GM21529 (cell line): ENCODE data around the gene IL10RA.

Experiments
- ATAC-seq: cut with Tn5 transposase; IDR thresholded peaks from one replicate; pipeline ENCODE4 v1.9.1; 2021; ENCODE audit not compliant: unreplicated experiment

Gene IL10RA

GRCh38 chr11:117989351-117990102, 3.3 kb downstream of the IL10RA start:
- ATAC-seq: no peak

DNA sequence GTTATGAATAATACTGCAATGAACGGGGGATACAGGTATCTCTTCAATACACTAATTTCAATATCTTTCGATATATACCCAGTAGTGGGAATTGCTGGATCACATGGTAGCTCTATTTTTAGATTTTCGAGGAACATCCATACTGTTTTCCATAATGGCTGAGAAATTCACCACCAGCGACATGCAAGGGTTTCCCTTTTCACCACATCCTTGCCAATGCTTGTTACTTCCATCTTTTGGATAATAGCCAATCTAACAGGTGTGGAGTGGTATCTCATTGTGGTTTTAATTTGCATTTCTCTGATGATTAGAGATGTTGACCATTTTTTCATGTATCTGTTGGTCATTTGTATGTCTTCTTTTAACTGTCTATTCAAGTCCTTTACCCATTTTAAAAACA, 5.9 kb downstream of the IL10RA start:
- ATAC-seq: no peak

DNA sequence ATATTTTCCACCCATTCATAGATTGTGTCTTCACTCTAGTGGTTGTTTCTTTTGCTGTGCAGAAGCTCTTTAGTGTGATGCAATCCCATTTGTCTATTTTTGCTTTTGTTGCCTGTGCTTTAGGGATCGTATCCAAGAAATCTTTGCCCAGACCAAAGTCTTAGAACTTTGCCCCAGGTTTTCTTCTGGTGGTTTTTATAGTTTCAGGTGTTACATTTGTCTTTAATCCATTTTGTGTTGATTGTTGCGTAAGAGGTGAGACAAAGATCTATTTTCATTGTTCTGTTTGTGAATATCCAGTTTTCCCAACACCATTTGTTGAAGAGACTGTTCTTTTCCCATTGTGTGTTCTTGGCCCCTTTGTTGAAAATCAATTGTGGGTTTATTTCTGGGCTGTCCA, 6.4 kb downstream of the IL10RA start:
- no peak for ATAC-seq

DNA sequence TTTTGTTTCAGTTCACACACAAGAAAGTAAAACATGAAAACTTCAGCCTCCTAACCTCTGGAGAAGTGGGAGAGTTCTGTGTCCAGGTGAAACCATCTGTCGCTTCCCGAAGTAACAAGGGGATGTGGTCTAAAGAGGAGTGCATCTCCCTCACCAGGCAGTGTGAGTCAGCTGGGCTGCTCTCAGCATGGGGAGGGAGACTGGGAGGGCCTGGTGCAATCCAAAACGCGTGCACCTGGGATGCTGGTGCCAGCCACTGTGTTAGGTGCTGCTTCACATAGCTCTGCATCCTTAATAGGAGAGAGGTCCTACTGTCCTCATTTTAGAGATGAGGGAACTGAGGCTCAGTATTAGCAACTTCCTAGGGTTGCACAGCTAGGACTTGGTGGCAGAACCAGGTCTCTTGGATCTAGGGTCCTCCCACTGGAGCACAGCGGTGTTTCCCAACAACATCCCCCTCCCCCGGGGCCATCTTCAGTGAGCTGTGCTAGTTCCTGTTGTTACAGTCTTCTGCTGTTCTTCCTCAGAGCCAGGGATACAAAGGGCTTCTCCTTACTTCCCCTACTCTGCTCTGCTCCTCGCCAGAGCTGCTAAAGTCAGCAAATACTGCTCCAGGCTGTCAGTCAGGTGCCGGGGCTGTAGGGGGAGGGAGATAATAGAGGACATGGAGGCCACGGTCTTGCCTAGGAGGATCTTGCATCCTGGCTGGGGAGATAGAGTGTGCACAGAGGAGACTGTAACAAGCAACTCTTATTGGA, 8.0 kb downstream of the IL10RA start:
- no peak for ATAC-seq

DNA sequence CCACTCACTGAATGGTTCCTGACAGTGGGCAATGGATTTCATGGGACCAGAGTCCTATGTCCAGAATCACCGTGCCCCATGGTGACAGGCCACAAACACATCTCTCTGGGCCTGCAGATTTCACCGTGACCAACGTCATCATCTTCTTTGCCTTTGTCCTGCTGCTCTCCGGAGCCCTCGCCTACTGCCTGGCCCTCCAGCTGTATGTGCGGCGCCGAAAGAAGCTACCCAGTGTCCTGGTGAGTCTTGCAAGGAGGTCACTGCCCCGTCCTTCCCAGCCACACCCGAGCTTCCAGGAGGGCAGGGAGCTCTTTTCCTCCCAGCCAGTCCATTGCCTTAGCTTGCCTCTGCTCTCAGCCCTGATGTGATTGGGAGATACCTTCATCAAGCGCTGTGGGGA, 9.3 kb downstream of the IL10RA start:
- ATAC-seq: no peak

DNA sequence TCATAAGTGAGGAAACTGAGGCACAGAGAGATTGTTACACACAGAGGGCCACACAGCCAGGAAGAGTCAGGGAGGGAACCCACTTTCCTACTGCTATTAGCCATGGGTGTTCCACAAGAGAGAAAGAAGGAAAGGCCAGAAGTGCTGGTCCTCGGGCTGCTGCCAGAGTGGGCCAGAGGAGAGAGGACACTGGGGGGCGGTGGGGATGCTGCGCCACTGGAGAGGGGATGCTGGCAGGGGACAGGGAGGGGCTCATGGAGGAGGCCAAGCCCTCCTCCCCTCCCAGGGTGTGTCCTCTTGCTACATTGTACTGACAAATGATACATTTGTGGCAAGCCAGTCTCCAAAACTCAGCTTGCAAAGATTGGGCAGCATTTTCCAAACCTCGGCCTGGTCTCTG, 9.9 kb downstream of the IL10RA start:
- no peak for ATAC-seq

DNA sequence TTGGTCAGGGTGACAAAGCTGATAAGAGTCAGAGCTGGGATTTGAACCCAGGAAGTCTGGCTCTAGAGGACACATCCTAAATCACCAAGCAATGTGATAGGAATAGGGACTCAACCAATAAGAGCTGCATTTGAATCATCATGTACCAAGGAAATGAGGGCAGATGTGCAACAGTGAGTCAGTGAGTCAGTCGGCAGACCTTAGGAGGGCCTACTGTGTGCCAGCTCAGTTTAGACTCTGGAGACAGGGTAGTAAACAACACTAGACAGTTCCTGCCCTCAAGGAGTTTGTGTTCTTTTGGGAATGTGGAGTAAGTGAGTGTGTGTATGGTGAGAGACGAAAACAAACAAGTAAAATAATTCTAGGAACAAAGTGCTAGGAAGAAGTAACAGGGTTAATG, 11.2 kb downstream of the IL10RA start:
- ATAC-seq: no peak

DNA sequence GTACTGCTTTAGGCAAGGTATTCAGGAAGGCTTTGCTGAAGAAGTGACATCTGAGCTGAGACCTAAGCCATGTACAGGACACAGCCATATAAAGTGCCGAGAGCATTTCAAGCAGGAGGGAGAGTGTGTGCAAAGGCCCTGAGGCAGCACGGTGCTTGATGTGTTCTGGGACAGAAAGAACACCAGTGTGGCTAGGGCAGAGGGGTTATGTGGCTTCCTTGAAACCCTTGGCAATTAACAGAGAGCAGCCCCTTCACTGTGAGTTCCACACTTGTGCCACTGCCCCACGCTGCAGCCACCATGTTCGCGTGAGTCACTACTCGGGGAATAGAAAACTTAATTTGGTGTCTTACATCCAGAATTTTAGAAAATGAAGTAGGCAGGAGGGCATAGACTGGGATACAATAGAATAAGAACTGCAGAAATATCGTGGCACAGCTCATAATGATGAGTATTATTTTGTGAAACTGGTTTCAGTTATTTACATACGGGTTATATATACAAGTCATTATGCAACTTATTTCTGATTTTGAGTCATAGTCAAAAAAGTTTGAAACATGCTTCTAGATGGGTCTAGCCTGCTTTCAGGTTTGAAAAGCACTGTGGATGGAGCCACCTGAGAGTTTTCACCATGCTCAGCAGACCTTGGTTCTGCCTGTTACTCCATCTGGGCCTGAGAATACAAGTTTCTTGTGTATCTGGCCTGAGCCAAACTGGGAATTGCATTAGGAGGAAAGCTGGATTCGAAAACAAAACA, 11.8 kb downstream of the IL10RA start:
- ATAC-seq: peak; percentile 78

GRCh38 chr11:117998664-117999353, 12.6 kb downstream of the IL10RA start:
- peak; percentile 2 for ATAC-seq

GRCh38 chr11:117999354-117999993, 13.3 kb downstream of the IL10RA start:
- no peak for ATAC-seq

DNA sequence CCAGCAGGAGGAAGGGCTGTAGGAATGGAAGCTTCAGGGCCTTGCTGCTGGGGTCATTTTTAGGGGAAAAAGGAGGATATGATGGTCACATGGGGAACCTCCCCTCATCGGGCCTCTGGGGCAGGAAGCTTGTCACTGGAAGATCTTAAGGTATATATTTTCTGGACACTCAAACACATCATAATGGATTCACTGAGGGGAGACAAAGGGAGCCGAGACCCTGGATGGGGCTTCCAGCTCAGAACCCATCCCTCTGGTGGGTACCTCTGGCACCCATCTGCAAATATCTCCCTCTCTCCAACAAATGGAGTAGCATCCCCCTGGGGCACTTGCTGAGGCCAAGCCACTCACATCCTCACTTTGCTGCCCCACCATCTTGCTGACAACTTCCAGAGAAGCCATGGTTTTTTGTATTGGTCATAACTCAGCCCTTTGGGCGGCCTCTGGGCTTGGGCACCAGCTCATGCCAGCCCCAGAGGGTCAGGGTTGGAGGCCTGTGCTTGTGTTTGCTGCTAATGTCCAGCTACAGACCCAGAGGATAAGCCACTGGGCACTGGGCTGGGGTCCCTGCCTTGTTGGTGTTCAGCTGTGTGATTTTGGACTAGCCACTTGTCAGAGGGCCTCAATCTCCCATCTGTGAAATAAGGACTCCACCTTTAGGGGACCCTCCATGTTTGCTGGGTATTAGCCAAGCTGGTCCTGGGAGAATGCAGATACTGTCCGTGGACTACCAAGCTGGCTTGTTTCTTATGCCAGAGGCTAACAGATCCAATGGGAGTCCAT, 14.1 kb downstream of the IL10RA start:
- ATAC-seq: no peak

GRCh38 chr11:118000850-118001228, 14.6 kb downstream of the IL10RA start:
- no peak for ATAC-seq

DNA sequence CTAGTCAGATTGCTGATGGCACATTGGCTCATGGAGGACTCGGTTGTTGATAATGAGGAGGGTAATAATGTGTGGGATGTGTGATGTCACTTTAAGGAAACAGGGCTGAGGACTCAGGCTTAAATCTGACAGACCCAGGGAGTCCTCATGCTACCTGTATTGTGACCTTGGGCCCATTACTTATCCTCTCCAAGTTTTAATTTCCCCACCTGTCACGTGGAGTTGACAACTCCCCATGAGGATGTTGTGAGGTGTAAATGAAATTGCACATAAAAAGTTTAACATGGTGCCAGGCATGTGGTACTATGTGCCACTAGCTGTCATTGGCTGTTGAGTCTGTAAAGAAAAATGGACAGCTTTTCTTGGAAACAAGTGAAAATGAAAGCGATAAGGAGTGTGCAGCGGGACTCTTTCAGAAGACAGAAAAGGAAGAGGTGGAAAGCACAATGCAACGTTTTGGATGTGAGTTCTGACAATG, 15.3 kb downstream of the IL10RA start:
- no peak for ATAC-seq

- no peak for ATAC-seq
Observed at GRCh38 chr11:118002010-118002540, 15.9 kb downstream of the IL10RA start.

GRCh38 chr11:118002541-118003423, 16.6 kb downstream of the IL10RA start:
- ATAC-seq: peak; percentile 27

- ATAC-seq: no peak
Observed at GRCh38 chr11:118003456-118003855, 17.3 kb downstream of the IL10RA start.

GRCh38 chr11:118004543-118005223, 18.5 kb downstream of the IL10RA start:
- ATAC-seq: no peak
